Small intestine (tissue), 7 donors: ENCODE results near the gene OSBPL1A. TPM values are rescaled to one million over a fixed set of nuclear protein-coding genes. Genes with fewer than 3 reads are reported as not detected.
A peak's percentile ranks its signal among the peaks of the same experiment; 100 is the strongest.

Experiments used
- DNase-seq, 2 donors: peaks; one replicate each; pipeline versions ENCODE4 v3.0.0 to v3.0.0-alpha.2; 2013
- FAIRE-seq: peaks from 2 replicates; lab custom pipeline; 2012; peaks lifted over from hg19 to GRCh38; lab: Jason Lieb, UNC
- H3K27ac ChIP-seq, 3 donors: one replicate each; pipeline ENCODE4 v1.5.1; 2013; ENCODE audit warnings: low read length in 2 of 3, mild to moderate bottlenecking in 2 of 3, control low read depth in 1 of 3, inconsistent platforms in 1 of 3, low read depth in 1 of 3, moderate library complexity in 1 of 3
- H3K27me3 ChIP-seq, 3 donors: one replicate each; pipeline ENCODE4 v1.6.1; 2013; ENCODE audit warnings: low read length in 3 of 3, inconsistent platforms in 1 of 3; ENCODE audit not compliant: control insufficient read depth in 3 of 3, insufficient read depth in 3 of 3
- H3K36me3 ChIP-seq, 3 donors: one replicate each; pipeline ENCODE4 v1.6.1; 2013; ENCODE audit warnings: low read length in 3 of 3, inconsistent platforms in 1 of 3, low read depth in 1 of 3, mild to moderate bottlenecking in 1 of 3, moderate library complexity in 1 of 3; ENCODE audit not compliant: control insufficient read depth in 3 of 3, insufficient read depth in 2 of 3
- H3K4me1 ChIP-seq, 3 donors: one replicate each; pipeline ENCODE4 v1.6.1; 2013; ENCODE audit warnings: low read length in 2 of 3, inconsistent platforms in 1 of 3, low read depth in 1 of 3, mild to moderate bottlenecking in 1 of 3, moderate library complexity in 1 of 3; ENCODE audit not compliant: control insufficient read depth in 3 of 3, insufficient read depth in 2 of 3
- H3K4me3 ChIP-seq, 3 donors: one replicate each; pipeline ENCODE4 v1.5.1; 2013; ENCODE audit warnings: low read length in 3 of 3, control low read depth in 1 of 3, inconsistent platforms in 1 of 3, low read depth in 1 of 3, mild to moderate bottlenecking in 1 of 3, moderate library complexity in 1 of 3
- H3K9me3 ChIP-seq, 2 donors: one replicate each; pipeline ENCODE4 v1.6.1; 2013; ENCODE audit warnings: low read depth in 1 of 2, low read length in 1 of 2; ENCODE audit not compliant: control insufficient read depth in 2 of 2, insufficient read depth in 1 of 2
- WGBS, 3 donors: extraction: QIAGEN DNeasy Blood & Tissue Kit; methylation state at CpG; one replicate each; pipeline ENCODE4 v1.1.7; 2013; 5-methylcytosine and 5-hydroxymethylcytosine counted together
- polyA plus RNA-seq, 4 donors: library from polyadenylated mRNA; stranded (reverse) in 3 of 4; unstranded in 1 of 4; fragments of 200-250 nt in 3 of 4; fragments of 120-200 nt in 1 of 4; gene quantifications; one replicate each; pipeline versions ENCODE4 v1.2.1 to v1.2.3, GENCODE V29; 2013
- donor health status: healthy with polysubstance abuse.
- donor health status: control.
- donor health status: control.
- donor health status: Bipolar disorder and iron deficiency.
- donor health status: healthy.

Gene OSBPL1A
- polyA plus RNA-seq, 4 donors = 23.5 to 36.7 (median 34.7) TPM

GRCh38 chr18:24214144-24214543 is 183.5 kb downstream of the OSBPL1A start:
- peaks cover 2 to 21% (median 6%) of the 10 kb centered on the region in 3 donors for H3K4me1 ChIP-seq

GRCh38 chr18:24212939-24213338 is 184.7 kb downstream of the OSBPL1A start:
- Histone ChIP-seq H3K27me3 (no peaks in the 10 kb centered on the region), H3K4me1 (peaks cover 2 to 21% (median 6%) of the 10 kb centered on the region in 3 donors), H3K36me3 (no peaks in the 10 kb centered on the region), H3K9me3 (no peaks in the 10 kb centered on the region), H3K27ac (no peak overlapping the region), H3K4me3 (no peak overlapping the region)
- 67 to 86% (median 78%) methylated on average over 6 of the region's 6 CpGs for WGBS, 3 donors
- FAIRE-seq = no peak
- DNase-seq = peak; percentile 27 to 75

More at GRCh38 chr18:24214144-24214543, 183.5 kb downstream of the OSBPL1A start:
- Histone ChIP-seq H3K9me3 (no peaks in the 10 kb centered on the region), H3K36me3 (no peaks in the 10 kb centered on the region), H3K4me3 (no peak overlapping the region), H3K27ac (no peak overlapping the region), H3K27me3 (no peaks in the 10 kb centered on the region)
- 39 to 66% (median 40%) methylated on average over 6 of the region's 6 CpGs for WGBS, 3 donors
- no peak for FAIRE-seq
- DNase-seq = no peak

- no peaks in the 10 kb centered on the region for H3K9me3 ChIP-seq
- 58 to 79% (median 64%) methylated on average over 6 of the region's 6 CpGs for WGBS, 3 donors
- H3K27ac ChIP-seq = no peak overlapping the region
- FAIRE-seq (no peak), DNase-seq (peak in 1 of 2 donors; percentile 45)
- no peak overlapping the region for H3K4me3 ChIP-seq
- no peaks in the 10 kb centered on the region for H3K27me3 ChIP-seq
- H3K36me3 ChIP-seq = no peaks in the 10 kb centered on the region
- H3K4me1 ChIP-seq = peaks cover 0 to 7% (median 6%) of the 10 kb centered on the region in 3 donors
Observed at GRCh38 chr18:24209558-24209957, 188.1 kb downstream of the OSBPL1A start.

GRCh38 chr18:24208270-24209035 is 189.2 kb downstream of the OSBPL1A start:
- Histone ChIP-seq H3K4me3 (no peak overlapping the region), H3K4me1 (no peaks in the 10 kb centered on the region), H3K9me3 (no peaks in the 10 kb centered on the region), H3K27ac (no peak overlapping the region), H3K27me3 (no peaks in the 10 kb centered on the region), H3K36me3 (no peaks in the 10 kb centered on the region)
- FAIRE-seq (no peak), DNase-seq (no peak)
- 45 to 63% (median 48%) methylated on average over 2 of the region's 2 CpGs for WGBS, 3 donors

- no peaks in the 10 kb centered on the region for H3K9me3 ChIP-seq
- WGBS, 3 donors = 88 to 95% (median 89%) methylated on average over 3 of the region's 3 CpGs
- no peaks in the 10 kb centered on the region for H3K4me1 ChIP-seq
- no peak for FAIRE-seq
- peaks cover 0 to 3% (median 0%) of the 10 kb centered on the region in 3 donors for H3K36me3 ChIP-seq
- no peak overlapping the region for H3K4me3 ChIP-seq
- H3K27me3 ChIP-seq = no peaks in the 10 kb centered on the region
- no peak overlapping the region for H3K27ac ChIP-seq
- no peak for DNase-seq
Observed at GRCh38 chr18:24204904-24205303, 192.7 kb downstream of the OSBPL1A start.

GRCh38 chr18:24201699-24202687 is 195.6 kb downstream of the OSBPL1A start:
- DNase-seq (no peak), FAIRE-seq (no peak)
- H3K4me3 ChIP-seq = no peak overlapping the region
- H3K36me3 ChIP-seq = peaks cover 0 to 4% (median 3%) of the 10 kb centered on the region in 3 donors
- H3K4me1 ChIP-seq = no peaks in the 10 kb centered on the region
- no peaks in the 10 kb centered on the region for H3K9me3 ChIP-seq
- 73 to 83% (median 75%) methylated on average over 8 of the region's 8 CpGs for WGBS, 3 donors
- no peak overlapping the region for H3K27ac ChIP-seq
- H3K27me3 ChIP-seq = no peaks in the 10 kb centered on the region

- Histone ChIP-seq H3K27me3 (no peaks in the 10 kb centered on the region), H3K4me3 (no peak overlapping the region), H3K36me3 (peaks cover 0 to 4% (median 3%) of the 10 kb centered on the region in 3 donors), H3K9me3 (no peaks in the 10 kb centered on the region), H3K4me1 (no peaks in the 10 kb centered on the region), H3K27ac (no peak overlapping the region)
- FAIRE-seq (no peak), DNase-seq (no peak)
- 81 to 88% (median 81%) methylated on average over 10 to 11 of the region's 11 CpGs for WGBS, 3 donors
Observed at GRCh38 chr18:24200494-24201290, 196.9 kb downstream of the OSBPL1A start.
